DLD1 (cell line): Measurements from ENCODE around the gene ISCU.
"Not testable (repeated sequence)": the region's sequence is repeated elsewhere in the genome, so short reads cannot be mapped to it uniquely, and the experiment has no call there.

Source experiments
- in situ Hi-C: cut with HindIII; loops from 2 replicates; pipeline ENCODE4 v1.10.0; 2017; ENCODE audit warnings: low sequenced_read_pairs

The ISCU gene

GRCh38 chr12:108586306-108586705 lies 23.9 kb downstream of the ISCU start:
- in situ Hi-C loops: no loop called here

GRCh38 chr12:108587826-108588225 lies 25.4 kb downstream of the ISCU start:
- in situ Hi-C loops: no loop called here

GRCh38 chr12:108589028-108589839 lies 26.8 kb downstream of the ISCU start:
- in situ Hi-C loops: no loop called here

- in situ Hi-C loops: no loop called here
These were observed 27.4 kb downstream of the ISCU start for GRCh38 chr12:108589840-108590229.

- in situ Hi-C loops: not testable (repeated sequence)
These were observed 28.1 kb downstream of the ISCU start for GRCh38 chr12:108590463-108590862.

- in situ Hi-C loops: no loop called here
These were observed 29.0 kb downstream of the ISCU start for GRCh38 chr12:108591267-108591980.

GRCh38 chr12:108592033-108592909 lies 29.9 kb downstream of the ISCU start:
- in situ Hi-C loops: no loop called here

GRCh38 chr12:108594323-108594903 lies 32.0 kb downstream of the ISCU start:
- in situ Hi-C loops: no loop called here

- in situ Hi-C loops: no loop called here
These were observed 32.7 kb downstream of the ISCU start for GRCh38 chr12:108594960-108595710.

- in situ Hi-C loops: no loop called here
These were observed 33.6 kb downstream of the ISCU start for GRCh38 chr12:108595711-108596647.

- in situ Hi-C loops: no loop called here
These were observed 34.6 kb downstream of the ISCU start for GRCh38 chr12:108596854-108597558.

- in situ Hi-C loops: no loop called here
These were observed 35.4 kb downstream of the ISCU start, which contains the start of gene TMEM119 for GRCh38 chr12:108597559-108598471. TMEM119 (minus strand) TSS chr12:108598084; CDS start chr12:108592383, 5,701 bp downstream.

- in situ Hi-C loops: no loop called here
These were observed 36.3 kb downstream of the ISCU start for GRCh38 chr12:108598553-108599250.

- in situ Hi-C loops: no loop called here
These were observed 37.1 kb downstream of the ISCU start for GRCh38 chr12:108599541-108599940.

GRCh38 chr12:108599948-108600701 lies 37.7 kb downstream of the ISCU start:
- in situ Hi-C loops: no loop called here

- in situ Hi-C loops: no loop called here
These were observed 38.3 kb downstream of the ISCU start for GRCh38 chr12:108600702-108601007.
